NT2/D1 (cell line): ENCODE results near the gene ALDH1B1.

Source experiments
- SUZ12 ChIP-seq: IDR thresholded peaks from 2 replicates; pipeline ENCODE4 v1.6.1; 2011; ENCODE audit not compliant: insufficient read length, insufficient read depth; ENCODE audit errors: extremely low read depth
- YY1 ChIP-seq: IDR thresholded peaks from 2 replicates; pipeline ENCODE4 v1.6.1; 2011; ENCODE audit not compliant: insufficient read length, insufficient read depth

GRCh38 chr9:38441347-38442085, 49.0 kb downstream of the ALDH1B1 start:
- TF ChIP-seq YY1 (no peak), SUZ12 (no peak)
